ENCODE results near the gene EVA1B.

EVA1B gene

GRCh38 chr1:36320291-36320761, 3.1 kb downstream of the EVA1B start:
- DNase-seq (ENCODE audit: low read depth in 2 of 2), result no peak

- no peak for DNase-seq (ENCODE audit: low read depth in 2 of 2)
Measured at GRCh38 chr1:36309397-36309796, 14.0 kb downstream of the EVA1B start.

- no peak for DNase-seq (ENCODE audit: low read depth in 2 of 2)
Measured at GRCh38 chr1:36307601-36308330, 15.7 kb downstream of the EVA1B start.

GRCh38 chr1:36306902-36307456, 16.5 kb downstream of the EVA1B start:
- DNase-seq (ENCODE audit: low read depth in 2 of 2), result peak; percentile 77 to 82

- DNase-seq (ENCODE audit: low read depth in 2 of 2), result no peak
Measured at GRCh38 chr1:36306210-36306901, 17.1 kb downstream of the EVA1B start, which contains the start of gene SH3D21. Gene SH3D21 (plus strand): TSS chr1:36306368. CDS start chr1:36306421, 53 bp downstream.

- DNase-seq (ENCODE audit: low read depth in 2 of 2), result no peak
Measured at GRCh38 chr1:36305915-36306209, 17.6 kb downstream of the EVA1B start.

GRCh38 chr1:36304970-36305914, 18.2 kb downstream of the EVA1B start:
- DNase-seq (ENCODE audit: low read depth in 2 of 2), result no peak

GRCh38 chr1:36304521-36304920, 18.9 kb downstream of the EVA1B start:
- no peak for DNase-seq (ENCODE audit: low read depth in 2 of 2)

GRCh38 chr1:36303650-36304360, 19.6 kb downstream of the EVA1B start:
- DNase-seq (ENCODE audit: low read depth in 2 of 2), result no peak

GRCh38 chr1:36303244-36303643, 20.2 kb downstream of the EVA1B start:
- DNase-seq (ENCODE audit: low read depth in 2 of 2), result no peak

- no peak for DNase-seq (ENCODE audit: low read depth in 2 of 2)
Measured at GRCh38 chr1:36301220-36301619, 22.2 kb downstream of the EVA1B start.

GRCh38 chr1:36300526-36300925, 22.9 kb downstream of the EVA1B start:
- no peak for DNase-seq (ENCODE audit: low read depth in 2 of 2)

- DNase-seq (ENCODE audit: low read depth in 2 of 2), result no peak
Measured at GRCh38 chr1:36298640-36299039, 24.8 kb downstream of the EVA1B start.

- no peak for DNase-seq (ENCODE audit: low read depth in 2 of 2)
Measured at GRCh38 chr1:36297062-36297461, 26.4 kb downstream of the EVA1B start.

- DNase-seq (ENCODE audit: low read depth in 2 of 2), result no peak
Measured at GRCh38 chr1:36295390-36295789, 28.1 kb downstream of the EVA1B start.

GRCh38 chr1:36287595-36287994, 35.9 kb downstream of the EVA1B start:
- DNase-seq (ENCODE audit: low read depth in 2 of 2), result no peak

GRCh38 chr1:36286802-36287201, 36.6 kb downstream of the EVA1B start:
- no peak for DNase-seq (ENCODE audit: low read depth in 2 of 2)

GRCh38 chr1:36285443-36286101, 37.9 kb downstream of the EVA1B start:
- peak; percentile 16 to 41 for DNase-seq (ENCODE audit: low read depth in 2 of 2)

GRCh38 chr1:36284517-36284916, 38.9 kb downstream of the EVA1B start:
- no peak for DNase-seq (ENCODE audit: low read depth in 2 of 2)

- DNase-seq (ENCODE audit: low read depth in 2 of 2), result no peak
Measured at GRCh38 chr1:36284061-36284460, 39.4 kb downstream of the EVA1B start.
